GOT3 (cell line): ENCODE measurements around the gene EGFR.

ENCODE experiments used
- DNase-seq: peaks from one replicate; lab custom pipeline; 2025; ENCODE audit warnings: mixed read lengths; lab: John Stamatoyannopoulos, UW

EGFR gene

DNA sequence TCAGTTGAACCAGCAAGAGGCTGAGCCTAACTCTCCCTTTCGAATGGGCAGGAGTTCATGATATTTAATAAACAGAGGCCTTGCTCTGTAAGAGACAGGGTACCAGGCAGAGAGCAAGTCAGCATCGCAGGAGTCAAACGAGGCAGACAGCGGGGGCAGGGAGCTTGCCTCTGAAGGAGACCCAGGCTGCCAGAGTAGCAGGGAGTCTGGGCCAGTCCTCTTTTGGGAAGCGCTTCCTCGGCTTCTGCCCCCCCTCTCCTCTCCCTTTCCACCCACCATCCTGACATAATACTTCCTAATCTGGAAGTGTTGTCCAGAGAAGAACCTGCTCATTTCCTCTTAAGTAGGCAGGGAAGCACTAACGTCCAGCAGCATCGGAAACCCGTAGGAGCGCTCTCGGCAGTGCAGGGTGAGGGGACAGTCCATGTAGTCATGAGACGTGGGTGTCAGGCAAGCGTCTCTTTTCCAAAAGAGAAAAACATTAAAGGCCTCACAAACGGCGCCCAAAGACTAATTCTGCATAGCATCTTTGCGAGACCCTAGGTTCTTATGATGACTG lies 171.1 kb downstream of the EGFR start:
- no peak for DNase-seq

DNA sequence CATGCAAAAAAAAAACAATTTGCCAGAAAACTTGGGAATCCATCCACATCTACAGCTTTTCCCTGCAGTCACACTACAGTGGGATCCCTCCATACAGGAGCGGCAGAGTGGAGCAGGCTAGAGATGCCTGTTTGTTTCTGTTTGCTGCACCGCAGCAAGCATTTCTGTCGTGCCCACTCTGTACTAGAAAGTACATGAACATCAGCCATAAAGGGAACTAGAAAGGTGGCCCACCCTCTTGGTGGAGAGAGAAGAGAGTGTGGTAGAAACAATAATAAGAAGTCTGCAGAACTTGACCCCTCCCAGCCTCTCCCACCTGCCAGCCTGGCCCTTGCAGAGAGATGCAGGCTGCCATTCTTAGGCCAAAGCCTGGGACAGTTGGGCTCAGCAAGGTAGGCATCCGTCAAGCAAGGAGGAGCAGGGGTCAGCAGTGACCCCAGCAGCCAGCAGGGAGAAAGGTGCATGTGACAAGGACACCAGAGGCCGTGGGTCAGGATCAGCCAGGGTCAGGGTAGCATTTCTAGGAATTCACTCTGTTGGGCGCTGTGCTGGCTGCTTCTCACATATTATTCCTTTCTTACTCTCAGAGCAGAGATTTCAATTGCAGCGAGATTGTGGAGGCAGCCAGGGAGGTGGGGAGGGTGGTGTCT lies 171.8 kb downstream of the EGFR start:
- DNase-seq: no peak

DNA sequence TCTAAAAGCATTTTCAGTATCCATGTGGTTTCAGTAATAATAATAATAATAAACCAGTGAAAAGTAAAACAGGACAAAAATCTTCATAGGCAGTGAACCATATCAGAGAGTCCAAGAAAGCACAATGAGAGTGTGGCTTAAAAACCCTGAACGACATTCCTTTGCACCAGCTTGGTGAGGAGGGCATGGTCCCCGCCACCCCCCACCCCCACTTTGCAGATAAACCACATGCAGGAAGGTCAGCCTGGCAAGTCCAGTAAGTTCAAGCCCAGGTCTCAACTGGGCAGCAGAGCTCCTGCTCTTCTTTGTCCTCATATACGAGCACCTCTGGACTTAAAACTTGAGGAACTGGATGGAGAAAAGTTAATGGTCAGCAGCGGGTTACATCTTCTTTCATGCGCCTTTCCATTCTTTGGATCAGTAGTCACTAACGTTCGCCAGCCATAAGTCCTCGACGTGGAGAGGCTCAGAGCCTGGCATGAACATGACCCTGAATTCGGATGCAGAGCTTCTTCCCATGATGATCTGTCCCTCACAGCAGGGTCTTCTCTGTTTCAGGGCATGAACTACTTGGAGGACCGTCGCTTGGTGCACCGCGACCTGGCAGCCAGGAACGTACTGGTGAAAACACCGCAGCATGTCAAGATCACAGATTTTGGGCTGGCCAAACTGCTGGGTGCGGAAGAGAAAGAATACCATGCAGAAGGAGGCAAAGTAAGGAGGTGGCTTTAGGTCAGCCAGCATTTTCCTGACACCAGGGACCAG lies 172.5 kb downstream of the EGFR start:
- DNase-seq: no peak

DNA sequence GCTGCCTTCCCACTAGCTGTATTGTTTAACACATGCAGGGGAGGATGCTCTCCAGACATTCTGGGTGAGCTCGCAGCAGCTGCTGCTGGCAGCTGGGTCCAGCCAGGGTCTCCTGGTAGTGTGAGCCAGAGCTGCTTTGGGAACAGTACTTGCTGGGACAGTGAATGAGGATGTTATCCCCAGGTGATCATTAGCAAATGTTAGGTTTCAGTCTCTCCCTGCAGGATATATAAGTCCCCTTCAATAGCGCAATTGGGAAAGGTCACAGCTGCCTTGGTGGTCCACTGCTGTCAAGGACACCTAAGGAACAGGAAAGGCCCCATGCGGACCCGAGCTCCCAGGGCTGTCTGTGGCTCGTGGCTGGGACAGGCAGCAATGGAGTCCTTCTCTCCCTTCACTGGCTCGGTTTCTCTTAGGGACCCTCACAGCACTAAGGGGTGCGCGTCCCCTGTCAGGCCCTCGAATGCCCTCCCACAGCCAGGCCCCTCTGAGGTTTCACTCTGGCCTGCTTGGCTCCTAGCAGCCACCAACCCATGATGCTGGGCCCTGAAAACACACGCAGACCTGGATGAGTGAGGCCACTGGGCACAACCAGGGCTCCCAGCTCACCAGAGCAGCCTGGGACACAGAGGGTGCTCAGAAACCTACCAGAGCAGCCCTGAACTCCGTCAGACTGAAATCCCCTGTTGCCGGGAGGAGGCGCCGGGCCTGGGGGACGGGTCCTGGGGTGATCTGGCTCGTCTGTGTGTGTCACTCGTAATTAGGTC lies 173.3 kb downstream of the EGFR start:
- no peak for DNase-seq

DNA sequence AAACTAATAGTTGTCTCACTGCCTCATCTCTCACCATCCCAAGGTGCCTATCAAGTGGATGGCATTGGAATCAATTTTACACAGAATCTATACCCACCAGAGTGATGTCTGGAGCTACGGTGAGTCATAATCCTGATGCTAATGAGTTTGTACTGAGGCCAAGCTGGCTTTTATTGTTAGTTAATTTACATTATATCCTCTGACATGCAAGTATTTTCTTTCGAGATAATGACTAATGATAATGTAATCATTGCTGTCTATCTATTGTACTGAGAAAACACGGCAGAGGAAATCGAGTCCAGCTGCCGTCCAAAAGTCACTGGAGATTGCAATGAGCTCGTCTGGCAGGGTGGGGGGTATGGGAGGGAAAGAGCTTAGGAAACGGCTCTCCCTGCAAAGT lies 173.9 kb downstream of the EGFR start:
- DNase-seq: no peak

DNA sequence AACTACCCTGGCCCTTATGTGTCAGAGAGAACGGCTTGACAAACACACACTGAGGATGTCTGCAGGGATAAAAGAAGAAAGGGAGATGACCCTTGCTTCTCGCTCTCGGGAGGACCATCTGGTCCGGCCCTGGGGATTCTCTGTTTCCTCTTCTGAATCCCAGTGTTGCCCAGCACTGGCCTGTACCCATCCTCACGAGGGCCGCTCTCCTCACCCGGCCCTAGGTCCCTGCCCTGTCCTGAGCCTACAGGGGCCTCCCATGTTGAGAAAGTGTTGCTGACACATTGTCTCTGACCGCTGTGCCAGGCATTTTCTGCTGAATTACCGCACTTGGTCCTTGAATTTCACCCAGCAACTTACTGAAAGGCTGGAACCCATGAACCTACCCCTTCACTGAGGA lies 174.4 kb downstream of the EGFR start:
- DNase-seq: no peak

DNA sequence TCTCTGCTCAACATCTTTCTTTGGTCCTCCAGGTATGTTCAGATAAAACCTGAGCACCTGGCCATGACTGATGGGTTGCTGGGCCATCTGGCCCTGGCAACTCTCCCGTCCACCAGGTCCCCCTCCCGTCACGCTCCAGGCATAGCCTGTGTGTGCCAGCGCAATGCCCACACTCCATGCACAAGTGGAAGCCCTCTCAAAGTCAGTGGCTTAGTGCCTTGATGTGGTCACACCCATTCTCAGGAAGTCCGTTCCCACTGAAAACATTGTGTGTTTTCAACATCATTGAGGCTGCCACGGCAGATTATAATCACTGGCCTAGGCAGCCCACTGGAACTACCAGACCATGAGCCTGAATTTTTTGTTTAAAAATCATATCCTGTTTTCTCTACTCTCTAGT lies 175.7 kb downstream of the EGFR start:
- no peak for DNase-seq

DNA sequence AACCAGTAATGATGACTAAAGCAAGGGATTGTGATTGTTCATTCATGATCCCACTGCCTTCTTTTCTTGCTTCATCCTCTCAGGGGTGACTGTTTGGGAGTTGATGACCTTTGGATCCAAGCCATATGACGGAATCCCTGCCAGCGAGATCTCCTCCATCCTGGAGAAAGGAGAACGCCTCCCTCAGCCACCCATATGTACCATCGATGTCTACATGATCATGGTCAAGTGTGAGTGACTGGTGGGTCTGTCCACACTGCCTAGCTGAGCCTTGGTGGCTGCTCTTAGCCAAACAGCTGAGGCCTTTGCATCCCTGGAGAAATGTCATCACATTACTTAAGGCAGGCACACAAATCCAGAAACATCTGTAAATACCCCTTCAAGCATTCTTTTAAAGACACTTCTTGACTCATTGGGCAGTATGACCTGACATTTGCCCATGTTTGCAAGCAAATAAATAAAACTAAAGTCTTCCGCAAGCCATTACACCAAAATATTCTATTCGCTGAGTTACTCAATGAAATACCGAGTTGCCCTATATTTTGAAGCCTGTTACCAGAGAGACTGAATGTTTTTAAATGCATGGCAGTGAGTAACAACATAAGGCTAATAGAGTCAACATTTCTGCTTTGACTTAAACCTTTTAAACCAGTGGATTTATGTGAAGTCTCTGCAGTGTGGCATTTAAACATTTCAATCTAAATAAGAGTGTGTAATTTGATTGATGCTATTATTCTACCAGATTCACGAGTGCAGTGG lies 180.0 kb downstream of the EGFR start:
- no peak for DNase-seq

DNA sequence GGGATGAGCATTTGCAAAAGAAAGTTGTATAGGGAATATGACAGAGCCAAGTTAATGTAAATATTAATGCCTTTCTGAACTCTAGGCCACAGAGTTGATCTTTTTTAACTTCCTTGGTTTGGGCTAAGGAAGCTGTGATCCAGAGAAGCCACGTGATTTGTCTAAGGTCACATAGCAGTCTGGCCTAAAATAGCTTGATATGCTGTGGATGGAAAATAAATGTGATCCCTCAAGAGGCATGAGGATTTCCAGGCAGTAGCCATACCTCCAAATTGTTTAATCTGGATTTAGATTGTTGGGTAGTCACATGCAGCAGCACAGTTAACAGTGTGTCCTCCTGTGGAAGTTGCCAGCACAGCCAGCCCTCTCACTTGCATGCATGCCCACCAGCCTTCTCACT lies 180.6 kb downstream of the EGFR start:
- no peak for DNase-seq

DNA sequence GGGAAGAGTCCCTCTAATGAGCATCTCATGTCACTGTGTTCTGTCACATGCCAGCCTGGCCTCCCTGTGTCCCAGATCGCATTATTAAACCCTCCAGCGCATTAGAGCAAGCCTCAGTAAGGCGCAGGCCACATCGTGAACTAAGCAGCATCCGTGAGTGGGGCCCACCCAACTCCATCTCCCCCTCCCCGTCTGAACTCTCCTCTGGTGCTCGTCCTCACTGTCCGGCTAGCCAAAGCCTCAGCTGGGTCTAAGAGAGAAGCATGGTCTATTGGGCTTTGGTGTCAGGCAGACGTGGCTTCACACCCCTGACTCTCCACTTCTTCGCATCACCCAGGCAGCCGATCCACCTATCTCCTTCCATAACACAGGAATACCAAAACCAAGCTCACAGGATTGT lies 181.6 kb downstream of the EGFR start:
- DNase-seq: no peak

DNA sequence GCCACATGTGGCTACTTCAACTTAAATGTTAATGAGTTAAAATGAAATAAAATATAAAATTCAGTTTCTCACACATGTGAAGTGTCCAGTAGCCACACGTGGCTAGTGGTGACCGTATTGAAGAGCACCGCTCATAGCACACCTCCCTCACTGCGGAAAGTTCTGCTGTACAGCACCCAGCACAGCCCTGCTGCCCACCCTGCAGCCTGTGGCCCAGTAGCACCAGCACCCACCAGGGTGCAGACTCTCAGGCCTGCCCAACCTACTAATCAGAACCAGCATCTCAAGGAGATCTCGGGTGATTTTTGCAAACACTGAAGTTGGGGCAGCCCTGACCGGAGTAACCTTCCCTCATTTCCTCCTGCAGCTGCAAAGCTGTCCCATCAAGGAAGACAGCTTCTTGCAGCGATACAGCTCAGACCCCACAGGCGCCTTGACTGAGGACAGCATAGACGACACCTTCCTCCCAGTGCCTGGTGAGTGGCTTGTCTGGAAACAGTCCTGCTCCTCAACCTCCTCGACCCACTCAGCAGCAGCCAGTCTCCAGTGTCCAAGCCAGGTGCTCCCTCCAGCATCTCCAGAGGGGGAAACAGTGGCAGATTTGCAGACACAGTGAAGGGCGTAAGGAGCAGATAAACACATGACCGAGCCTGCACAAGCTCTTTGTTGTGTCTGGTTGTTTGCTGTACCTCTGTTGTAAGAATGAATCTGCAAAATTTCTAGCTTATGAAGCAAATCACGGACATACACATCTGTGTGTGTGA lies 183.5 kb downstream of the EGFR start:
- no peak for DNase-seq

DNA sequence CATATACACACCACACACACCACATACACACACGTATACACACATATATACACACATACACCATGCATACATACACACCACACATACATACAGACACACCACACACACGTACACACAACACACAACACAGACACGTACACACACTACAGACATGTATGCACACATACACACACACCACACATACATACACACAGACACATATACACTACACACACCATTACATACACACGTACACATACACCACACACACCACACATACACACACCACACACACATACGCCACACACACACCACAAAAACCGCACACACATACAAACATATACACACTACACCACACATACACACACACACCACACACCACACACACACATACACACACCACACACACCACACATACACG lies 184.5 kb downstream of the EGFR start:
- DNase-seq: no peak

DNA sequence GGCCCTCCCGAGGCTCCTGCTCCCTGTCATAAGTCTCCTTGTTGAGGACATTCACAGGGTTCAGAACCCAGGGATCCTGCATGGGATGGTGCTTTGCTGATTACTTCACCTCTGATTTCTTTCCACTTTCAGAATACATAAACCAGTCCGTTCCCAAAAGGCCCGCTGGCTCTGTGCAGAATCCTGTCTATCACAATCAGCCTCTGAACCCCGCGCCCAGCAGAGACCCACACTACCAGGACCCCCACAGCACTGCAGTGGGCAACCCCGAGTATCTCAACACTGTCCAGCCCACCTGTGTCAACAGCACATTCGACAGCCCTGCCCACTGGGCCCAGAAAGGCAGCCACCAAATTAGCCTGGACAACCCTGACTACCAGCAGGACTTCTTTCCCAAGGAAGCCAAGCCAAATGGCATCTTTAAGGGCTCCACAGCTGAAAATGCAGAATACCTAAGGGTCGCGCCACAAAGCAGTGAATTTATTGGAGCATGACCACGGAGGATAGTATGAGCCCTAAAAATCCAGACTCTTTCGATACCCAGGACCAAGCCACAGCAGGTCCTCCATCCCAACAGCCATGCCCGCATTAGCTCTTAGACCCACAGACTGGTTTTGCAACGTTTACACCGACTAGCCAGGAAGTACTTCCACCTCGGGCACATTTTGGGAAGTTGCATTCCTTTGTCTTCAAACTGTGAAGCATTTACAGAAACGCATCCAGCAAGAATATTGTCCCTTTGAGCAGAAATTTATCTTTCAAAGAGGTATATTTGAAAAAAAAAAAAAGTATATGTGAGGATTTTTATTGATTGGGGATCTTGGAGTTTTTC lies 186.5 kb downstream of the EGFR start:
- no peak for DNase-seq

DNA sequence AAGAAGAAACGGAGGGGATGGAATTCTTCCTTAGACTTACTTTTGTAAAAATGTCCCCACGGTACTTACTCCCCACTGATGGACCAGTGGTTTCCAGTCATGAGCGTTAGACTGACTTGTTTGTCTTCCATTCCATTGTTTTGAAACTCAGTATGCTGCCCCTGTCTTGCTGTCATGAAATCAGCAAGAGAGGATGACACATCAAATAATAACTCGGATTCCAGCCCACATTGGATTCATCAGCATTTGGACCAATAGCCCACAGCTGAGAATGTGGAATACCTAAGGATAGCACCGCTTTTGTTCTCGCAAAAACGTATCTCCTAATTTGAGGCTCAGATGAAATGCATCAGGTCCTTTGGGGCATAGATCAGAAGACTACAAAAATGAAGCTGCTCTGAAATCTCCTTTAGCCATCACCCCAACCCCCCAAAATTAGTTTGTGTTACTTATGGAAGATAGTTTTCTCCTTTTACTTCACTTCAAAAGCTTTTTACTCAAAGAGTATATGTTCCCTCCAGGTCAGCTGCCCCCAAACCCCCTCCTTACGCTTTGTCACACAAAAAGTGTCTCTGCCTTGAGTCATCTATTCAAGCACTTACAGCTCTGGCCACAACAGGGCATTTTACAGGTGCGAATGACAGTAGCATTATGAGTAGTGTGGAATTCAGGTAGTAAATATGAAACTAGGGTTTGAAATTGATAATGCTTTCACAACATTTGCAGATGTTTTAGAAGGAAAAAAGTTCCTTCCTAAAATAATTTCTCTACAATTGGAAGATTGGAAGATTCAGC lies 187.6 kb downstream of the EGFR start:
- no peak for DNase-seq

DNA sequence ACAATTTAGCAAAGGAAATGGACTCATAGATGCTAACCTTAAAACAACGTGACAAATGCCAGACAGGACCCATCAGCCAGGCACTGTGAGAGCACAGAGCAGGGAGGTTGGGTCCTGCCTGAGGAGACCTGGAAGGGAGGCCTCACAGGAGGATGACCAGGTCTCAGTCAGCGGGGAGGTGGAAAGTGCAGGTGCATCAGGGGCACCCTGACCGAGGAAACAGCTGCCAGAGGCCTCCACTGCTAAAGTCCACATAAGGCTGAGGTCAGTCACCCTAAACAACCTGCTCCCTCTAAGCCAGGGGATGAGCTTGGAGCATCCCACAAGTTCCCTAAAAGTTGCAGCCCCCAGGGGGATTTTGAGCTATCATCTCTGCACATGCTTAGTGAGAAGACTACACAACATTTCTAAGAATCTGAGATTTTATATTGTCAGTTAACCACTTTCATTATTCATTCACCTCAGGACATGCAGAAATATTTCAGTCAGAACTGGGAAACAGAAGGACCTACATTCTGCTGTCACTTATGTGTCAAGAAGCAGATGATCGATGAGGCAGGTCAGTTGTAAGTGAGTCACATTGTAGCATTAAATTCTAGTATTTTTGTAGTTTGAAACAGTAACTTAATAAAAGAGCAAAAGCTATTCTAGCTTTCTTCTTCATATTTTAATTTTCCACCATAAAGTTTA lies 188.8 kb downstream of the EGFR start:
- no peak for DNase-seq

DNA sequence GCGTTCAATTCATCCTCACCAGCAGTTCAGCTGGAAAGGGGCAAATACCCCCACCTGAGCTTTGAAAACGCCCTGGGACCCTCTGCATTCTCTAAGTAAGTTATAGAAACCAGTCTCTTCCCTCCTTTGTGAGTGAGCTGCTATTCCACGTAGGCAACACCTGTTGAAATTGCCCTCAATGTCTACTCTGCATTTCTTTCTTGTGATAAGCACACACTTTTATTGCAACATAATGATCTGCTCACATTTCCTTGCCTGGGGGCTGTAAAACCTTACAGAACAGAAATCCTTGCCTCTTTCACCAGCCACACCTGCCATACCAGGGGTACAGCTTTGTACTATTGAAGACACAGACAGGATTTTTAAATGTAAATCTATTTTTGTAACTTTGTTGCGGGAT lies 190.5 kb downstream of the EGFR start:
- DNase-seq: no peak

DNA sequence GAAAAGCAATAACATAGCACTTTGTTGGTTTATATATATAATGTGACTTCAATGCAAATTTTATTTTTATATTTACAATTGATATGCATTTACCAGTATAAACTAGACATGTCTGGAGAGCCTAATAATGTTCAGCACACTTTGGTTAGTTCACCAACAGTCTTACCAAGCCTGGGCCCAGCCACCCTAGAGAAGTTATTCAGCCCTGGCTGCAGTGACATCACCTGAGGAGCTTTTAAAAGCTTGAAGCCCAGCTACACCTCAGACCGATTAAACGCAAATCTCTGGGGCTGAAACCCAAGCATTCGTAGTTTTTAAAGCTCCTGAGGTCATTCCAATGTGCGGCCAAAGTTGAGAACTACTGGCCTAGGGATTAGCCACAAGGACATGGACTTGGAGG lies 191.4 kb downstream of the EGFR start:
- DNase-seq: no peak

DNA sequence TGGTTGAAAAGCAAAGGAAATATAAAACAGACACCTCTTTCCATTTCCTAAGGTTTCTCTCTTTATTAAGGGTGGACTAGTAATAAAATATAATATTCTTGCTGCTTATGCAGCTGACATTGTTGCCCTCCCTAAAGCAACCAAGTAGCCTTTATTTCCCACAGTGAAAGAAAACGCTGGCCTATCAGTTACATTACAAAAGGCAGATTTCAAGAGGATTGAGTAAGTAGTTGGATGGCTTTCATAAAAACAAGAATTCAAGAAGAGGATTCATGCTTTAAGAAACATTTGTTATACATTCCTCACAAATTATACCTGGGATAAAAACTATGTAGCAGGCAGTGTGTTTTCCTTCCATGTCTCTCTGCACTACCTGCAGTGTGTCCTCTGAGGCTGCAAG lies 191.9 kb downstream of the EGFR start:
- DNase-seq: no peak

DNA sequence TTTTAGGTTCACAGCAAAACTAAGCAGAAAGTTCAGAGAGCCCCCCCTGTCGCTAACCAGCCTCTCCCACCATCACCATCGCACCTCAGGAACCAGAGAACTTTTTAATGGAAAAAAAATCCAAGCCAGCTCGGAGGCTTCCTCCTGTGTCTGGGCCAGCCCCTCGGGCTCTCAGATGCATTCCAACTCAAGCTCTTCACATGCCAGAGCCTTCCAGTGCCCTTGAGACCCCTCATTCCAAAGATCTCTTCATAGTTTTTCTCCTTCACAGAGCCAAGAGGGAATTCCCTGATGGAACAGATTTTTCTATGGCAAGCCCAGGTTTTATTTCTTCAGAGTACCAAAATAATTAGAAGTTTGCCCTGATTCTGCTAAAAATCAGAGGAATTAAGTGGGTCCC lies 192.9 kb downstream of the EGFR start:
- no peak for DNase-seq
